T-cell (primary cell): ENCODE results near the gene MTG2. TPM values are rescaled to one million over a fixed set of nuclear protein-coding genes. Genes with fewer than 3 reads are reported as not detected.
A peak's percentile ranks its signal among the peaks of the same experiment; 100 is the strongest.

Experiments
- ATAC-seq, 4 experiments: fragments of 200-7000 bp in 3 of 4; fragments of 150-1000 bp in 1 of 4; cut with Tn5 transposase; replicated peaks in 1 of 4; 1 replicate in 3 of 4; 2 replicates in 1 of 4; pipeline ENCODE4 v1.10.0; 2021; ENCODE audit warnings: moderate library complexity in 3 of 4, mild to moderate bottlenecking in 2 of 4, moderate number of reproducible peaks in 1 of 4
- CTCF ChIA-PET, 2 donors: fragments of 300-600 bp; sonication (Branson Sonifier 250); formaldehyde crosslinking; loops; one replicate each; lab custom pipeline; 2022; ENCODE audit warnings: antibody characterized with exemption in 2 of 2; lab: Charles Lee
- POLR2A ChIA-PET, 2 donors: fragments of 300-600 bp; sonication (Branson Sonifier 250); formaldehyde crosslinking; loops; one replicate each; lab custom pipeline; 2022; ENCODE audit warnings: antibody characterized with exemption in 2 of 2; lab: Charles Lee
- DNase-seq, 35 experiments: peaks; one replicate each; pipeline versions ENCODE4 v3.0.0 to v3.0.0-alpha.2; 2013 to 2023
- H3K27ac ChIP-seq: one replicate; pipeline ENCODE4 v1.5.1; 2013; ENCODE audit warnings: low read length
- H3K27me3 ChIP-seq, 2 experiments: replicated peaks in 1 of 2; 1 replicate in 1 of 2; 2 replicates in 1 of 2; pipeline versions ENCODE4 v1.6.1 to v1.7.0; 2013; ENCODE audit warnings: low read length in 1 of 2, mixed read lengths in 1 of 2; ENCODE audit not compliant: control insufficient read depth in 2 of 2, insufficient read depth in 2 of 2; ENCODE audit errors: extremely low read depth in 1 of 2
- H3K36me3 ChIP-seq, 2 donors: 1 replicate in 1 of 2; 2 replicates in 1 of 2; pipeline versions ENCODE4 v1.6.1 to v1.7.0; 2013; ENCODE audit warnings: low read length in 1 of 2; ENCODE audit not compliant: control insufficient read depth in 2 of 2, insufficient read depth in 1 of 2; ENCODE audit errors: extremely low read depth in 1 of 2
- H3K4me1 ChIP-seq, 2 experiments: 1 replicate in 1 of 2; 2 replicates in 1 of 2; pipeline versions ENCODE4 v1.6.1 to v1.7.0; 2013; ENCODE audit warnings: low read length in 2 of 2, mixed read lengths in 1 of 2; ENCODE audit not compliant: insufficient read depth in 2 of 2, control insufficient read depth in 1 of 2; ENCODE audit errors: extremely low read depth in 1 of 2
- H3K4me3 ChIP-seq, 2 donors: 1 replicate in 1 of 2; 2 replicates in 1 of 2; pipeline versions ENCODE4 v1.5.1 to v1.7.0; 2013; ENCODE audit warnings: mild to moderate bottlenecking in 2 of 2, low read length in 1 of 2, moderate library complexity in 1 of 2; ENCODE audit not compliant: control insufficient read depth in 1 of 2; ENCODE audit errors: extremely low read depth in 1 of 2
- H3K9me3 ChIP-seq: 2 replicates; pipeline ENCODE4 v1.7.0; 2013
- H3K27ac Mint-ChIP-seq, 2 donors: one replicate each; pipeline ENCODE4 v1.8.0; 2020 to 2021; ENCODE audit warnings: mild to moderate bottlenecking in 2 of 2, mixed read lengths in 2 of 2
- H3K27me3 Mint-ChIP-seq, 2 donors: one replicate each; pipeline ENCODE4 v1.8.0; 2021 to 2022; ENCODE audit warnings: mixed read lengths in 2 of 2
- H3K36me3 Mint-ChIP-seq: one replicate; pipeline ENCODE4 v1.8.0; 2021; ENCODE audit warnings: mixed read lengths
- H3K4me1 Mint-ChIP-seq, 3 donors: one replicate each; pipeline ENCODE4 v1.8.0; 2020 to 2022; ENCODE audit warnings: mixed read lengths in 3 of 3, mild to moderate bottlenecking in 1 of 3
- H3K4me3 Mint-ChIP-seq, 3 donors: one replicate each; pipeline ENCODE4 v1.8.0; 2020 to 2022; ENCODE audit warnings: mild to moderate bottlenecking in 3 of 3, mixed read lengths in 3 of 3, moderate library complexity in 3 of 3
- H3K9me3 Mint-ChIP-seq, 3 donors: one replicate each; pipeline ENCODE4 v1.8.0; 2020 to 2022; ENCODE audit warnings: mixed read lengths in 3 of 3
- whole genome bisulfite sequencing: methylation state at CpG from one replicate; pipeline ENCODE4 v1.1.5; 2013; ENCODE audit warnings: missing lambda C conversion rate; ENCODE audit not compliant: insufficient coverage; 5-methylcytosine and 5-hydroxymethylcytosine counted together
- total RNA-seq, 35 experiments: library from RNA in 6 of 35; stranded (reverse) in 6 of 35; fragments of 120-200 nt in 1 of 35; gene quantifications; one replicate each; pipeline versions ENCODE4 v1.2.1 to v1.2.4 and lab custom pipeline; 2013 to 2026

MTG2 gene
- total RNA-seq, result 10 to 100 TPM; 21.1 to 51.9 (median 44.1) TPM
- total RNA-seq (2013), result 27.7 TPM
- 11.6 to 42.5 (median 33.3) reads per million in 29 experiments for total RNA-seq (lab: John Stamatoyannopoulos, UW)

GRCh38 chr20:62182469-62183425, at the start of gene MTG2:
MTG2 (plus strand) TSS chr20:62183028; CDS start chr20:62193421, 10,393 bp downstream.
- peak; percentile 95 to 97 (median 96) for ATAC-seq
- under 1% methylated on average over 89 of the region's 96 CpGs for WGBS
- Mint-ChIP-seq H3K27ac (peak within 1 kb of the TSS; percentile 87 to 89), H3K27me3 (no peaks in the 10 kb centered on the region), H3K4me1 (peaks cover 34 to 43% (median 42%) of the 10 kb centered on the region in 3 donors), H3K4me3 (peak within 1 kb of the TSS; percentile 84 to 91 (median 86)), H3K9me3 (no peaks in the 10 kb centered on the region), H3K36me3 (peaks cover 3% of the 10 kb centered on the region)
- Histone ChIP-seq H3K9me3 (no peaks in the 10 kb centered on the region), H3K27me3 (no peaks in the 10 kb centered on the region), H3K4me1 (peaks cover 12 to 24% of the 10 kb centered on the region in 2 experiments), H3K36me3 (no peaks in the 10 kb centered on the region), H3K4me3 (peak within 1 kb of the TSS; percentile 82 to 85), H3K27ac (peak within 1 kb of the TSS; percentile 78)
- peak; percentile 84 to 97 (median 92) for DNase-seq
- CTCF ChIA-PET, result no interaction called here
- POLR2A ChIA-PET, result no interaction called here

DNA sequence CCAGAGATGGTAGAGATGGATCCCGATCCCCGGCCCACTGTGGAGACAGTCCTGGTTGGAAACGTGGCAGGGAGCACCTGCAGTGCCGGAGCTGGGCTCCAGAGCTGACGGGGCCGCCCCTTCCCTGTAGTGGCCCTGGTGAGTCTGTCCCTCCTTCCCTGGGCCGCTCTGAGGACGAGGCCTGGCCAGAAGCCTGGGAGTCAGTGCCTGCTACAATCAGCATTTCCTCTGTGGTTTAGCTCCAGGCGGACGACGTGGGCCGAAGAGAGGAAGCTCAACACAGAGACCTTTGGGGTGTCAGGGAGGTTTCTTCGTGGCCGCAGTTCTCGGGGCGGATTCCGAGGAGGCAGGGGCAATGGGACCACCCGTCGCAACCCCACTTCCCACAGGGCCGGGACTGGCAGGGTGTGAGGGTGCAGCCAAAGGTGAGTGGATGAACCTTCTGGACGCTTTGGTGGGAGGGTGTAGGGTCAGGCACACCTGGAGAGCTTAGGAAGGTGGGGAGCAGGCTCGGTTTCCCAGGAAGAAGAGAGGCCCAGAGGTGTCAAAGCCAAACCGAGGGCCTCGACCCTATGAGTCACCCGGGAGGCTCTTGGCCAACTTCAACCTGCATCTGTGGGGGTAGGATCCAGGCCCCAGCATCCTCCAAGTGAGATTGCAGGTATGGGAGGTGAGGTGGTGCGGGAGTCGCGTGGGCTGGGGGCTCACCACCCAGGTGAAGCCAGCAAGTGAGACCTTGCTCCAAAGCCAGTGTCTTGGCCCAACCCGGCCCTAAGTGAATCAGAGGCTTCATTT, 49.6 kb upstream of the MTG2 start:
- ATAC-seq, result no peak
- ChIA-PET POLR2A (interaction anchor here in 1 of 2 donors (0.6 kb wide), 1 partner anchor 66 kb away, joined by 9 read pairs; no protein-coding TSS in a partner anchor), CTCF (interaction anchor here in 1 of 2 donors (0.6 kb wide), 1 partner anchor 26 kb away, joined by 3 read pairs; no protein-coding TSS in a partner anchor)
- no peaks in the 10 kb centered on the region for H3K9me3 Mint-ChIP-seq
- peak overlapping the region; percentile 31 to 84 for H3K27ac Mint-ChIP-seq
- H3K36me3 Mint-ChIP-seq, result peaks cover 43% of the 10 kb centered on the region
- no peaks in the 10 kb centered on the region for H3K27me3 Mint-ChIP-seq
- peaks cover 29 to 41% (median 33%) of the 10 kb centered on the region in 3 donors for H3K4me1 Mint-ChIP-seq
- no peaks in the 10 kb centered on the region for H3K9me3 ChIP-seq
- H3K4me3 Mint-ChIP-seq, result no peak overlapping the region
- no peaks in the 10 kb centered on the region for H3K27me3 ChIP-seq
- DNase-seq, result no peak
- 77% methylated on average over 23 of the region's 29 CpGs for WGBS
- peak overlapping the region; percentile 28 for H3K27ac ChIP-seq
- H3K36me3 ChIP-seq, result peaks cover 33 to 96% of the 10 kb centered on the region in 2 donors
- H3K4me1 ChIP-seq, result peaks cover 0 to 32% of the 10 kb centered on the region in 2 experiments
- no peak overlapping the region for H3K4me3 ChIP-seq

GRCh38 chr20:62133864-62134263, 49.0 kb upstream of the MTG2 start:
- peaks cover 0 to 32% of the 10 kb centered on the region in 2 experiments for H3K4me1 ChIP-seq
- Mint-ChIP-seq H3K4me3 (no peak overlapping the region), H3K27ac (peak overlapping the region; percentile 23 to 80), H3K27me3 (no peaks in the 10 kb centered on the region), H3K36me3 (peaks cover 42% of the 10 kb centered on the region), H3K4me1 (peaks cover 27 to 42% (median 33%) of the 10 kb centered on the region in 3 donors), H3K9me3 (no peaks in the 10 kb centered on the region)
- POLR2A ChIA-PET, result no interaction called here
- H3K27ac ChIP-seq, result no peak overlapping the region
- peaks cover 29 to 95% of the 10 kb centered on the region in 2 donors for H3K36me3 ChIP-seq
- H3K4me3 ChIP-seq, result no peak overlapping the region
- no peak for DNase-seq
- no peaks in the 10 kb centered on the region for H3K9me3 ChIP-seq
- CTCF ChIA-PET, result interaction anchor here (0.6 to 0.8 kb wide), 3 partner anchors 71 to 246 kb away, joined by 3 to 6 read pairs (median 4); no protein-coding TSS in a partner anchor
- WGBS, result 93% methylated on average over 12 of the region's 12 CpGs
- no peaks in the 10 kb centered on the region for H3K27me3 ChIP-seq
- no peak for ATAC-seq

DNA sequence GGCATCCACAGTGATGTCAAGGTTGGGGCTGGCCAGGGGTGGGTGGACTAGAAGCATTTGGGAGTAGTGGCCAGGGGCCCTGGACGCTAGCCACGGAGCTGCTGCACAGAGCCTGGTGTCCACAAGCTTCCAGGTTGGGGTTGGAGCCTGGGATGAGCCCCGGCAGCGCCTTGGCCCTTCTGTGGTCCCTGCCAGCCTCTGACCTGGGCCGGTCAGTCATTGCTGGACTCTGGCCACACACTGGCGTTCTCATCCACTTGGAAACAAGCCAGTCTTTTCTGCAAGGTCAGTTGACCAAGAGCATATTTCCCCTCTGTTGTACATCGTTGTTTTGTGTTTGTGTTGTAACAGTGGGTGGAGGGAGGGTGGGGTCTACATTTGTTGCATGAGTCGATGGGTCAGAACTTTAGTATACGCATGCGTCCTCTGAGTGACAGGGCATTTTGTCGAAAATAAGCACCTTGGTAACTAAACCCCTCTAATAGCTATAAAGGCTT, 48.0 kb upstream of the MTG2 start:
- no peak overlapping the region for H3K27ac ChIP-seq
- ATAC-seq, result no peak

GRCh38 chr20:62135573-62136266, 47.1 kb upstream of the MTG2 start:
- Histone ChIP-seq H3K27ac (no peak overlapping the region), H3K4me1 (peaks cover 2 to 37% of the 10 kb centered on the region in 2 experiments), H3K36me3 (peaks cover 25 to 95% of the 10 kb centered on the region in 2 donors), H3K27me3 (no peaks in the 10 kb centered on the region), H3K9me3 (no peaks in the 10 kb centered on the region), H3K4me3 (no peak overlapping the region)
- CTCF ChIA-PET, result interaction anchor here (0.5 to 4.1 kb wide), 5 partner anchors 68 to 125 kb away, joined by 4 to 15 read pairs (median 6); no protein-coding TSS in a partner anchor
- POLR2A ChIA-PET, result interaction anchor here (0.6 to 0.7 kb wide), 4 partner anchors 14 to 1456 kb away, joined by 3 read pairs; no protein-coding TSS in a partner anchor
- H3K9me3 Mint-ChIP-seq, result no peaks in the 10 kb centered on the region
- WGBS, result 96% methylated on average over 8 of the region's 8 CpGs
- H3K4me3 Mint-ChIP-seq, result no peak overlapping the region
- peaks cover 32 to 46% (median 34%) of the 10 kb centered on the region in 3 donors for H3K4me1 Mint-ChIP-seq
- no peak for ATAC-seq
- no peak for DNase-seq
- H3K27me3 Mint-ChIP-seq, result no peaks in the 10 kb centered on the region
- H3K27ac Mint-ChIP-seq, result peak overlapping the region in 1 of 2 donors; percentile 41
- H3K36me3 Mint-ChIP-seq, result peaks cover 44% of the 10 kb centered on the region

More for the DNA sequence above, 48.0 kb upstream of the MTG2 start:
- Histone ChIP-seq H3K9me3 (no peaks in the 10 kb centered on the region), H3K27me3 (no peaks in the 10 kb centered on the region), H3K4me1 (peaks cover 0 to 32% of the 10 kb centered on the region in 2 experiments), H3K36me3 (peaks cover 25 to 95% of the 10 kb centered on the region in 2 donors), H3K4me3 (no peak overlapping the region)
- WGBS, result 97% methylated on average over 6 of the region's 11 CpGs
- ChIA-PET CTCF (interaction anchor here (0.7 to 4.1 kb wide), 3 partner anchors 124 to 138 kb away, joined by 3 to 15 read pairs (median 3); no protein-coding TSS in a partner anchor), POLR2A (interaction anchor here (0.6 kb wide), 2 partner anchors 113 to 120 kb away, joined by 3 to 5 read pairs; no protein-coding TSS in a partner anchor)
- Mint-ChIP-seq H3K36me3 (peaks cover 47% of the 10 kb centered on the region), H3K9me3 (no peaks in the 10 kb centered on the region), H3K27me3 (no peaks in the 10 kb centered on the region), H3K27ac (no peak overlapping the region), H3K4me1 (peaks cover 27 to 43% (median 30%) of the 10 kb centered on the region in 3 donors), H3K4me3 (no peak overlapping the region)
- no peak for DNase-seq
